GM19372 (cell line): ENCODE data around the gene ARMC8.

ENCODE experiments used
- ATAC-seq: cut with Tn5 transposase; IDR thresholded peaks from one replicate; pipeline ENCODE4 v1.9.1; 2021; ENCODE audit warnings: mild to moderate bottlenecking, low read depth, moderate library complexity; ENCODE audit not compliant: unreplicated experiment

Gene ARMC8

GRCh38 chr3:138297876-138298275 lies 110.8 kb downstream of the ARMC8 start:
- ATAC-seq = no peak

GRCh38 chr3:138300647-138301046 lies 113.5 kb downstream of the ARMC8 start:
- no peak for ATAC-seq

GRCh38 chr3:138303474-138303873 lies 116.4 kb downstream of the ARMC8 start:
- no peak for ATAC-seq

- ATAC-seq = no peak
These were observed 120.8 kb downstream of the ARMC8 start for GRCh38 chr3:138307899-138308298.

GRCh38 chr3:138308783-138309182 lies 121.7 kb downstream of the ARMC8 start:
- no peak for ATAC-seq

- ATAC-seq = no peak
These were observed 123.4 kb downstream of the ARMC8 start for GRCh38 chr3:138310494-138310893.

GRCh38 chr3:138314751-138315150 lies 127.7 kb downstream of the ARMC8 start:
- ATAC-seq = no peak

GRCh38 chr3:138317687-138318086 lies 130.6 kb downstream of the ARMC8 start:
- no peak for ATAC-seq

- ATAC-seq = no peak
These were observed 136.9 kb downstream of the ARMC8 start for GRCh38 chr3:138323971-138324370.

- no peak for ATAC-seq
These were observed 138.9 kb downstream of the ARMC8 start for GRCh38 chr3:138325990-138326389.

GRCh38 chr3:138326866-138327595 lies 139.9 kb downstream of the ARMC8 start:
- no peak for ATAC-seq

- ATAC-seq = no peak
These were observed 140.7 kb downstream of the ARMC8 start for GRCh38 chr3:138327831-138328230.

GRCh38 chr3:138328341-138328740 lies 141.2 kb downstream of the ARMC8 start:
- no peak for ATAC-seq

GRCh38 chr3:138329127-138329983 lies 142.3 kb downstream of the ARMC8 start, which contains the start of gene NME9:
NME9 (minus strand) TSS chr3:138329851; CDS start chr3:138329335, 516 bp downstream.
- peak; percentile 73 for ATAC-seq

GRCh38 chr3:138329984-138330293 lies 142.8 kb downstream of the ARMC8 start:
- no peak for ATAC-seq

GRCh38 chr3:138331143-138331894 lies 144.2 kb downstream of the ARMC8 start:
- ATAC-seq = no peak

- no peak for ATAC-seq
These were observed 145.5 kb downstream of the ARMC8 start for GRCh38 chr3:138332472-138333073.

- no peak for ATAC-seq
These were observed 147.5 kb downstream of the ARMC8 start for GRCh38 chr3:138334608-138335007.

GRCh38 chr3:138336454-138336999 lies 149.4 kb downstream of the ARMC8 start:
- no peak for ATAC-seq

- ATAC-seq = no peak
These were observed 151.1 kb downstream of the ARMC8 start for GRCh38 chr3:138338244-138338643.
